Lung microvascular endothelial cell (primary cell): ENCODE data around the gene MEGF8. TPM values are rescaled to one million over a fixed set of nuclear protein-coding genes. Genes with fewer than 3 reads are reported as not detected.

ENCODE experiments used
- DNase-seq, 2 donors: peaks; one replicate each; pipeline versions ENCODE4 v3.0.0 to v3.0.0-alpha.2; 2010; ENCODE audit warnings: low read depth in 2 of 2
- total RNA-seq: library from RNA; depleted of rRNA; stranded (reverse); fragments of >200 nt; gene quantifications from 2 replicates; pipeline ENCODE4 v1.2.1, GENCODE V29; 2014

MEGF8 gene
- total RNA-seq, 1 donor from 2014 or later: 25.0 TPM

GRCh38 chr19:42356686-42357085, 31.3 kb downstream of the MEGF8 start:
- no peak for DNase-seq

- no peak for DNase-seq
These were observed 31.9 kb downstream of the MEGF8 start for GRCh38 chr19:42357290-42357689.

DNA sequence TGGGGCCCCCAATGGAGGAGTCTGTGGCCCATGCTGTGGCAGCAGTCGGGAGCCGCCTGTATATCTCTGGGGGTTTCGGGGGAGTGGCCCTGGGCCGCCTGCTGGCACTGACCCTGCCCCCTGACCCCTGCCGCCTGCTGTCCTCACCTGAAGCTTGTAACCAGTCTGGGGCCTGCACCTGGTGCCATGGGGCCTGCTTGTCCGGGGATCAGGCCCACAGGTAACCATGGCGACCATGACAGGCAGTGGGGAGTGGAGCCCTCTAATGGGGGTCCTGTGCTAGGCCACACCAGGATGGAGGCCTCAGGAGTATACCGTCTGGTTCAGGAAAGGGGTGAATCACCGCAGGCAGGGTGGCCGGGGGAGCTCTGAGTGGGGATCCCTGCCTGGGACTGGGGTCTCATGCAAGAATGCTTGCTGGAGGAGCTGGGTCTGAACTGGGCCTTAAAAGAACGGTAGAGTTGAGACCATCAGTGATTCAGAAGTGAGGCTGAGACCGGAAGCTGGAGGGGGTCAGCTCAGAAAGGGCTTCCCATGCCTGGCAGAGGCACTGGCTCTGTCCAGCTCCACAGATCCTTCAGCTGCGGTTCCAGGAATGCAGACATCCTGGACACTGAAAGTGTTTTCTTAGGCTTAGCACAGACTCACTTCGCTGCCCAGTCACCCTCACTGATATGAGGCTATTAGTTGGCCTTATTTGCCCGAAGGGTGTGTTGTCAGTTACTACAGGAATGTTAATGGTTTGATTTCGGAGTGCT, 35.5 kb downstream of the MEGF8 start:
- no peak for DNase-seq

- DNase-seq: no peak
These were observed 36.1 kb downstream of the MEGF8 start for GRCh38 chr19:42361545-42361910.

DNA sequence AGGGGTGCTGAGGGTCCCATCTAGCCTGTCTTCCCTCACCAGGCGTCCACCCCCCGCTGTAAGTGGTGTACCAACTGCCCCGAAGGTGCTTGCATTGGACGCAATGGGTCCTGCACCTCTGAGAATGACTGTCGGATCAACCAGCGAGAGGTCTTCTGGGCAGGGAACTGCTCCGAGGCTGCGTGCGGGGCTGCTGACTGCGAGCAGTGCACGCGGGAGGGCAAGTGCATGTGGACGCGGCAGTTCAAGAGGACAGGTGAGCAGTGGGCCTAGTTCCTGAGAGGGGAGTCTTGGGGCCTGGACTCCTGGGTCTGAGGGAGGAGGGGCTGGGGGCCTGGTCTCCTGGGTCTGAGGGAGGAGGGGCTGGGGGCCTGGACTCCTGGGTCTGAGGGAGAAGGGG, 36.9 kb downstream of the MEGF8 start:
- DNase-seq: no peak

DNA sequence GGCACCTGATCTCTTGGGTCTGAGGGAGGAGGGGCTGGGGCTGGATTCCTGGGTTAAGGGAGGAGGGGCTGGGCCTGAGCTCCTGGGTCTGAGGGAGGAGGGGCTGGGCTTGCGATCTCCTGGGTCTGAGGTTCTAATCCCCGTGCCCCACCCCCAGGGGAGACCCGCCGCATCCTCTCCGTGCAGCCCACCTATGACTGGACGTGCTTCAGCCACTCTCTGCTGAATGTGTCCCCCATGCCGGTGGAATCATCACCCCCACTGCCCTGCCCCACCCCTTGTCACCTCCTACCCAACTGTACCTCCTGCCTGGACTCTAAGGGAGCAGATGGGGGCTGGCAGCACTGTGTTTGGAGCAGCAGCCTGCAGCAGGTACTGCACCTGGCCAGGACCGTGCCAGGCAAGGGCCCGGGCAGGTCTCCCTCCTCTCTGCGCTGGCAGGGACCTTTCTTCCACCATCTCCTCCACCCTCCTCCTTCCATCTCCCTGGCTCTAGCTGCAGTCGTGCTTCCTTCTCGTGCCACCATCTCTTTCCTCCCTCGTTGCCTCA, 37.5 kb downstream of the MEGF8 start:
- DNase-seq: no peak

GRCh38 chr19:42363614-42364346, 38.3 kb downstream of the MEGF8 start:
- DNase-seq: no peak

DNA sequence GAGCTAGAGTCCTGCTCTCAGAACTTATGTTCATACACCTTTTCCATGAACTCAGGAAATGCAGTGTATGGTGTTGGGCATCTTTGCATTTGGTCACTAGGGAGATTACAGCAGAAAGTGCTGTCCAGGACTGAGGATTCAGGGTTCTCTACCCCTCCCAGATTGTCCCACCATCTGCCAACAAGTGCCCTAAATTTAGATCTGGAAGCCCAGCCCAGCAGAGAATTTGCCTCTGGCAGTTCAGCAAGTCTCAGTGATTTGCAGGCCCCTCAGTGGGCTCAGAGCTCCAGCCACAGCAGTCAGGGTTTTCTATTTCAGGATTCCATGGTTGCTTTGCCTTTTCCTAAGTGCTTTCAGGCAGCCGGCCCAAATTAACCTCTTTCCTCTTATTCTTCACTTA, 41.2 kb downstream of the MEGF8 start:
- DNase-seq: no peak

DNA sequence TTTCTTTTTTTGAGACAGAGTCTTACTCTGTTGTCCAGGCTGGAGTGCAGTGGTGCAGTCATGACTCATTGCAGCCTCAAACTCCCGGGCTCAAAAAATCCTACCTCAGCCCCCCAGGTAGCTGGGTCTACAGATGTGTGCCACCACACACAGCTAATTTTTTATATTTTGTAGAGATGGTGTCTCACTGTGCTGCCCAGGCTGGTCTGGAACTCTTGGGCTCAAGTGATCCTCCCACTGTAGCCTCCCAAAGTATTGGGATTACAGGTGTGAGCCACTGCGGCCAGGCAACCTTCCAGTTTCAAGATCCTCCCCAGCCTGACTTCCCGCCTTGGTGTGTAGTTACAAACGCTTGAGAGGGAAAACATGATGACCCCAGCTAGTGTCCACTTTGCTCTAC, 42.5 kb downstream of the MEGF8 start:
- DNase-seq: no peak

DNA sequence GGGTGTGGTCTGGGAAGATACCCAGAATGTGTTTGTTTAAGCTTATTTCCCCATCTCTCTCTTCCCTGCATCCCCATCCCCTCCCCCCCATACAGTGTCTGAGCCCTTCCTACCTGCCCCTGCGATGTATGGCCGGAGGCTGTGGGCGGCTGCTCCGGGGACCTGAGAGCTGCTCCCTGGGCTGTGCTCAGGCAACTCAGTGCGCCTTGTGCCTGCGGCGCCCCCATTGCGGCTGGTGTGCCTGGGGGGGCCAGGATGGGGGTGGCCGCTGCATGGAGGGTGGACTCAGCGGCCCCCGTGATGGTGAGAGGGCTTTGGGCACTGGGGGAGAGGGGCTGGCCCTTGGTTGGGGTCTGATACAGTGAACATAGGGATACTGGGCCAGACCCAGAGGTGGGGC, 42.9 kb downstream of the MEGF8 start:
- no peak for DNase-seq

- DNase-seq: no peak
These were observed 43.3 kb downstream of the MEGF8 start for GRCh38 chr19:42368765-42369164.

GRCh38 chr19:42369433-42370067, 44.1 kb downstream of the MEGF8 start:
- DNase-seq: no peak

- DNase-seq: no peak
These were observed 44.7 kb downstream of the MEGF8 start for GRCh38 chr19:42370068-42370520.

- peak in 1 of 2 donors; percentile 31 for DNase-seq
These were observed 45.3 kb downstream of the MEGF8 start for GRCh38 chr19:42370626-42371175.

DNA sequence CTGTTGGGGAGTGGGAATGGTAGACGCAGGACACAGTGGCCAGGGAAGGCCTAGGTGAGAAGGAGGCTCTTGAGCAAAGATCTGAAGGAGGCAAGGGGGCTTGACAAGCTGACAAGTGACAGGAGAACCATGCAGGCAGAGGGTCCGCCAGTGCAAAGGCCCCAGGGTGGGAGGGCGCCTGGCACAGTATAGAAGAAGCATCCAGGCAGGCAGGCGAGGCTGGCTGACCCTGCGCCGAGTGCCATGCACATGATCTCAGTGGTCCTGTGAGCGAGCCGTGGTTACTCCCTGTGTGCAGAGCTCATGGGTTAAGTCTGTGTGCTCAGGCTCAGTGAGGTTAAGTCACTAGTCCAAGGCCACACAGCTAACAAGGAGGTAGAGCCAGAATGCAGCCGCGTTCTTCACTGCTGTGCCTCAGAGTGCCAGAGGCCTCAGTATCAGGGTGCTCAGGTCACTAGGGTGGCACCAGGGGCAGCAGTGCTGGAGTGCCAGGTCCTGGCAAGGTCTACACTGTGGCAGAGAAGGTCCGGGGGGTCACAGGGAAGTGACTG, 49.5 kb downstream of the MEGF8 start:
- DNase-seq: no peak

- DNase-seq: no peak
These were observed 50.2 kb downstream of the MEGF8 start for GRCh38 chr19:42375415-42376176.

DNA sequence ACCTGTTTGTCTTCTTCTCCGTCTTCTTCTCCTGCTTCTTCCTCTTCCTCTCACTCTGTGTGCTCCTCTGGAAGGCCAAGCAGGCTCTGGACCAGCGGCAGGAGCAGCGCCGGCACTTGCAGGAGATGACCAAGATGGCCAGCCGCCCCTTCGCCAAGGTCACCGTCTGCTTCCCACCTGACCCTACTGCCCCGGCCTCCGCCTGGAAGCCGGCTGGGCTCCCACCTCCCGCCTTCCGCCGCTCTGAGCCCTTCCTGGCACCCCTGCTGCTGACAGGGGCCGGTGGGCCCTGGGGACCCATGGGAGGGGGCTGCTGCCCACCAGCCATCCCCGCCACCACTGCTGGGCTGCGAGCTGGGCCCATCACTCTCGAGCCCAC, 50.7 kb downstream of the MEGF8 start:
- no peak for DNase-seq

- no peak for DNase-seq
These were observed 53.1 kb downstream of the MEGF8 start for GRCh38 chr19:42378225-42379215.

- no peak for DNase-seq
These were observed 54.7 kb downstream of the MEGF8 start for GRCh38 chr19:42380155-42380554.
